Measurements from ENCODE around the gene SEZ6. TPM values are rescaled to one million over a fixed set of nuclear protein-coding genes. Genes with fewer than 3 reads are reported as not detected.

The SEZ6 gene
- polyA plus RNA-seq, 2 of the 4 experiments (the other 2 are of a cell fraction), result not detected

- TF ChIP-seq BCL3 (IDR thresholded peaks at IDR 0.05) (no peak), CTCF (IDR thresholded peaks at IDR 0.05) (no peak), MAFK (IDR thresholded peaks at IDR 0.05; ENCODE audit: partially characterized antibody) (no peak)
Observed at GRCh38 chr17:28975646-28976045, 30.2 kb downstream of the SEZ6 start (continued).

- WGBS (ENCODE audit: missing lambda C conversion rate), result 75% methylated on average over 2 of the region's 2 CpGs
- TF ChIP-seq RFX5 (IDR thresholded peaks at IDR 0.05) (no peak), NPAS2 (CRISPR knock-in tag; IDR thresholded peaks at IDR 0.05; ENCODE audit: borderline replicate concordance) (no peak)
- H3K27ac ChIP-seq, result no peak overlapping the region
- FAIRE-seq (no peak), DNase-seq (ENCODE audit: low read depth in 1 of 2, low spot score in 1 of 2) (no peak), ATAC-seq (no peak)
- H3K4me3 ChIP-seq, result no peak overlapping the region
- H3K4me2 ChIP-seq, result no peak overlapping the region
- no peaks in the 10 kb centered on the region for H3K9me3 ChIP-seq
- no peaks in the 10 kb centered on the region for H3K4me1 ChIP-seq
- ChIA-PET CTCF (interaction anchor here (0.7 to 4.6 kb wide), 4 partner anchors 10 to 149 kb away, joined by 3 to 34 read pairs (median 3); no protein-coding TSS in a partner anchor), POLR2A (no interaction called here)
Observed at GRCh38 chr17:28975031-28975430, 30.8 kb downstream of the SEZ6 start.

GRCh38 chr17:28974451-28974850 is 31.4 kb downstream of the SEZ6 start:
- H3K4me3 ChIP-seq, result no peak overlapping the region
- no peak overlapping the region for H3K27ac ChIP-seq
- FAIRE-seq (no peak), ATAC-seq (no peak), DNase-seq (ENCODE audit: low read depth in 1 of 2, low spot score in 1 of 2) (no peak)
- H3K9me3 ChIP-seq, result no peaks in the 10 kb centered on the region
- ChIA-PET POLR2A (no interaction called here), CTCF (interaction anchor here (1.1 to 7.8 kb wide), 10 partner anchors 9 to 150 kb away, joined by 3 to 255 read pairs (median 6); no protein-coding TSS in a partner anchor)
- H3K4me1 ChIP-seq, result no peaks in the 10 kb centered on the region
- no peak for TF ChIP-seq CEBPB (IDR thresholded peaks at IDR 0.05)
- WGBS (ENCODE audit: missing lambda C conversion rate), result 71% methylated on average over 4 of the region's 4 CpGs
- H3K4me2 ChIP-seq, result no peak overlapping the region

- Histone ChIP-seq H3K9me3 (no peaks in the 10 kb centered on the region), H3K4me3 (no peak overlapping the region), H3K4me2 (no peak overlapping the region), H3K27ac (no peak overlapping the region), H3K4me1 (no peaks in the 10 kb centered on the region)
- WGBS (ENCODE audit: missing lambda C conversion rate), result 84% methylated on average over 2 of the region's 2 CpGs
- POLR2A ChIA-PET, result no interaction called here
- FAIRE-seq (no peak), ATAC-seq (peak in 1 of 2 experiments; percentile 26; a peak in 1 of 6 replicates), DNase-seq (ENCODE audit: low read depth in 1 of 2, low spot score in 1 of 2) (no peak)
- CTCF ChIA-PET, result interaction anchor here (0.8 to 7.8 kb wide), 17 partner anchors 9 to 246 kb away, joined by 3 to 255 read pairs (median 4); no protein-coding TSS in a partner anchor
- TF ChIP-seq PHF8 (IDR thresholded peaks at IDR 0.05; ENCODE audit: borderline replicate concordance, low read depth), result no peak
- no peak for TF ChIP-seq POLR2AphosphoS2 (conservative IDR thresholded peaks at IDR 0.05; ENCODE audit: low read length)
- TF ChIP-seq EP300 (IDR thresholded peaks at IDR 0.05), result no peak
- no peak for TF ChIP-seq RAD21 (conservative IDR thresholded peaks at IDR 0.05 in 1 of 2, IDR thresholded peaks at IDR 0.05 in 1 of 2)
- TF ChIP-seq HMGXB4 (CRISPR knock-in tag; IDR thresholded peaks at IDR 0.05; ENCODE audit: borderline replicate concordance), result no peak
- no peak for TF ChIP-seq MAFK (IDR thresholded peaks at IDR 0.05; ENCODE audit: partially characterized antibody)
- TF ChIP-seq TFCP2L1 (CRISPR knock-in tag; IDR thresholded peaks at IDR 0.05), result no peak
- no peak for TF ChIP-seq POLR2A (IDR thresholded peaks at IDR 0.05; ENCODE audit: low read length)
Observed at GRCh38 chr17:28973425-28973824, 32.4 kb downstream of the SEZ6 start.
